Suppressor macrophage treated with lipopolysaccharide for 1 hour (primary cell): ENCODE data around the gene SLC32A1.

ENCODE experiments used
- DNase-seq, 3 donors: peaks; one replicate each; pipeline ENCODE4 v3.0.0-alpha.2; 2020 to 2022

Gene SLC32A1, protein sequence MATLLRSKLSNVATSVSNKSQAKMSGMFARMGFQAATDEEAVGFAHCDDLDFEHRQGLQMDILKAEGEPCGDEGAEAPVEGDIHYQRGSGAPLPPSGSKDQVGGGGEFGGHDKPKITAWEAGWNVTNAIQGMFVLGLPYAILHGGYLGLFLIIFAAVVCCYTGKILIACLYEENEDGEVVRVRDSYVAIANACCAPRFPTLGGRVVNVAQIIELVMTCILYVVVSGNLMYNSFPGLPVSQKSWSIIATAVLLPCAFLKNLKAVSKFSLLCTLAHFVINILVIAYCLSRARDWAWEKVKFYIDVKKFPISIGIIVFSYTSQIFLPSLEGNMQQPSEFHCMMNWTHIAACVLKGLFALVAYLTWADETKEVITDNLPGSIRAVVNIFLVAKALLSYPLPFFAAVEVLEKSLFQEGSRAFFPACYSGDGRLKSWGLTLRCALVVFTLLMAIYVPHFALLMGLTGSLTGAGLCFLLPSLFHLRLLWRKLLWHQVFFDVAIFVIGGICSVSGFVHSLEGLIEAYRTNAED

DNA sequence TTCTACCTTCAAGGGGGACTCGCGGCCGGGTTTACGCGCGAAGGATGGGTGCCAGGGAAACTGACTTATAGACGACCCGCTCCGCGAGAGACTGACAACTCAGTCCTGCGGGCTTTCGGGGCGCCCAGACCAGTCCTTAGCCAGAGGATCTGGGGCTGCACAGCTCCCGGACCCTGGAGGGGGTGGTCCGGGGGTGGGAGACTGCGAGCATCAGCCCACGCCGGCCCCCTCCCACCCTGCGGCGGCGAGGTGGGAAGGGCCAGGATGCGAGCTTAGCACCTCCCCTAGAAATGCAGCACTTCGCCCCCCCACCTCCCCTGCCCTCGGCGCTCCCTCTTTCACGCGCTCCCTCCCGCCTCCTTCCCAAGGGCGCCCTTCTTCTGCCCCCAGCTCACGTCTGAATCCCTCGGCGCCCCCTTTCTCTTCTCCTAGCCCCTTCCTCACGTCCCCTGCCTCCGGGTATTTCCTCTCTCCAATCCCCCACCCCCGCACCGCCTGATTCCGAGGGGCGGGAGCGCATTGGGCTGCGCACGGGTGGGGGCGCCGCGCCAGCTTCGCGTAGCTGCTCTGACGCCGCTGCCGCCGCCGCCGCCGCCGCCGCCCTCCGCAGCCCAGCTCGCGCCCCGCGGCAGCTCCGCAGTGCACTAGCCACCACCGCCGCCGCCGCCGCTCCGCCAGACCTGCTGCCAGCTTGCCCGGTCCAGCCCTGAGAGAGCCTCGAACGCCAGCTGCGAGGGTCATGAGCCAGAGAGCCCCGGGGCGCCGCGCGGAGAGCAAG is at the start of gene SLC32A1:
TSS of gene SLC32A1 (plus strand) at position 639 of the 778 bp plus-strand sequence. CDS start 239 bp downstream, outside the sequence.
- no peak for DNase-seq

DNA sequence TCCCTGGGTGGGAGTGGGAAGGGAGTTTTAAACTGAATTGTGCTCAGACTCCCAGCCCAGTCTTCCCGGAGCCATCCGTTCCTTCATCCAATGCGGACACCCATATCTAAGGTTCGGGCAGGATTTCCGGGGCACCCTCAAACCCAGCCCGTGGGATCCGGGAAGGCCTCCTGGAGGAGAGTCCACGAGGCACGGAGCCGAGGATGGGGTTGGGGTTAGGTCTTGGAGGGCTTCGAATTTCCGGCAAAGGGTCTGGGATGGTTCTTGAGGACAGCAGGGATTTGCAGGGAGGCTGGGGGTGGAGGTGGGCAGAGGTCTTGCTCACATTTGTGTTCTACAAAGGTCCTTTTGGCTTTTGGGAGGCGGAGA is 49.5 kb upstream of the SLC32A1 start:
- no peak for DNase-seq

DNA sequence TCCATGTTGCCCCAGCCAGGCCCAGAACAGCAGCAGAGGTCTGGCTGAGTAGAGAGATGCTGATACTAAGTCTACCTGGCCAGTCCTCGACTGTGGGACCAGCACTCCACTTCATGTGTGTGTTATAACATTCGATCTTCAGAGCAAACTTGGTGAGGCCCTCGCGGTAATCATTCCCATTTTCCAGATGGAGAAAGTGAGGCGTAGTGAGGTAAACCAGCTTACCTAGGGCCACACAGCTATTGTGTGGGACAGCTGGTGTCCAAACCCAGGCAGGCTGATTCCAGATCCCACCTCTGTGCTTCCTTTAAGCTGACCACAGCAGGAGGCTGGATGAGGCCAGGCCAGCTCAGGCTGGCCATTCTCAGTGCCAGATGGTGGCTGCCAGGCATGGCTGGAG is 47.7 kb upstream of the SLC32A1 start:
- DNase-seq = no peak

DNA sequence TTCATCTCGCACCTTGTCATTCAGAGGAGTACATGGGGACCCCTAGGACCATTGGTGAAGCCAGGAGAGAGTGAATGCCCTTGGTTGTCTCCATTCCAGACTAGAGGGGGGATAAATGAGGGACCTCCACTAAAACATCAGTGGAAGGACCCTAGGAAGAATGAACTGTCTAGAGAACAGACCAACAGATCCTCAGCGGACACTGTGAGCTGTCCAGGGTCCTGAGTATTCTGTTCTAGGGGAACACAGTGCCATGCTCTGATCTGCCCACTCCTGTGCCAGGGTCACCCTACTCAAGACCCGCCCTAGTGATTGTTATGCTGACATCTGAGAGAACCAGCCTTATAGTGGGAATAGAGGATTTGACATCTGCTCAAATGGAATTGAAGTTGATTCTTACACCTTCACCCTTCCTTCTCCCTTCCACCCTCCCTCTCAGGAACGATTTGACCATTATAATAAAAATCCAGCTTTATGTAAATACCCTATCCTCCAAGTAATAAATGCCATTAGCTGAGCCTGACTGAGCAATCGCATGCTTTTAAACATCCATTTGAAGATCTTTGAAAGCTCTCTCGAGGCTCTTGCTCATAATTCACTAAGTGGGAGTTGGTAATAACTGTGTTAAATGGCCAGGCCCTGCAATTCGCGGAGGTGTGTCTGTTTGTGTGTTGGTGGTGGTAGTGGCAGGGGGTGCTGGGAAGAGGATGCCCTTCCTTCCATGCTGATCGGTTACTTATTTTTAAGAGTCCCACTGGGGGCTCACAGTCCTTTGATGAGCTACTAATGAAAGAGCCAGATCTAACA is 43.6 kb upstream of the SLC32A1 start:
- DNase-seq = peak; percentile 31 to 65 (median 47)

DNA sequence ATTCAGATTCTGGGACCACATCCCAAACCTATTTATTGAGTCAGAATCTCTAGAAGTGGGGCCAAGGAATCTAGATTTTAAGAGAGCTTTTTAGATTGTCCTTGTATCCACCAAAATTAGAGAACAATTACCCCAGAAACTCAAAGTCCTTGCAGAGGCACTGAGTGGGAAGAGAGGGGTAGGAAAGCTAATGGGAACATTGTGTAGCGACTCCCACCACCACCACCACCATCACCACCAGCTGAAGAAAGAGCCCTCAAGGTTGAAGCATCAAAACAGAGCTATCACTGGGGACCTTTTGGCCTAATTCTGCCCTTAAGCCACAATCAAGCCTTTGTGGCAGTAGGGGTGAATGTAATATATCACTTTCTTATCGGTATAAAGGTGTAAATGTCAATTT is 39.0 kb upstream of the SLC32A1 start:
- no peak for DNase-seq

DNA sequence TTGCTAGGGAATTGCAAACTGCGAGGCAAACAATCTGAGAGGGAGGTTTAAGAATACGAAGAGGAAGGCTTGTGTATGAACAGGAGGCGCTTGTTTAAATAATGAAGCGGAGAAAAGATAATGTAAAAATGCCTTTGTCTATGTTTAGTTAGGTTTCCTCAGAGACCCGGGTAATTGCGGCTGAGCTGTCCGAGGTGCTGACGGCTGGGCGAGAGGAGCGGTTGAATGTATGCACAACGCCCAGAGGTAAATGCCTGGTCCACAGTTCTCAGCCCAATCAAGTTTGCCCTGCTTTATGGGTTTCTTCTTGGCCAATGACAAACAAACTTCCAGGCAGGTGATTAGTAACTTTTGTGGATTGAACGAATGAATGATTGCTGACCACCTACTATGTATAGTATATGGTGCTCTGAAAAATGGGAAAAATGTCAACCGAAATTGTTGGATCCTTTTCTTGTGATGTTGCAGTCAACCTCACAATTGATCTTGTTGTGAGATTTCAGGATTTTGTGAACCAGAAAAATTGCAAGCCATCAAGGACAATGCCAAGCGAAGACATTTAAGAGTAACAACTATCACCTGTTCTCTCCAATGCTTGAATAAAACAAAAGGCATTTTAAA is 38.3 kb upstream of the SLC32A1 start:
- peak; percentile 23 to 66 (median 47) for DNase-seq

DNA sequence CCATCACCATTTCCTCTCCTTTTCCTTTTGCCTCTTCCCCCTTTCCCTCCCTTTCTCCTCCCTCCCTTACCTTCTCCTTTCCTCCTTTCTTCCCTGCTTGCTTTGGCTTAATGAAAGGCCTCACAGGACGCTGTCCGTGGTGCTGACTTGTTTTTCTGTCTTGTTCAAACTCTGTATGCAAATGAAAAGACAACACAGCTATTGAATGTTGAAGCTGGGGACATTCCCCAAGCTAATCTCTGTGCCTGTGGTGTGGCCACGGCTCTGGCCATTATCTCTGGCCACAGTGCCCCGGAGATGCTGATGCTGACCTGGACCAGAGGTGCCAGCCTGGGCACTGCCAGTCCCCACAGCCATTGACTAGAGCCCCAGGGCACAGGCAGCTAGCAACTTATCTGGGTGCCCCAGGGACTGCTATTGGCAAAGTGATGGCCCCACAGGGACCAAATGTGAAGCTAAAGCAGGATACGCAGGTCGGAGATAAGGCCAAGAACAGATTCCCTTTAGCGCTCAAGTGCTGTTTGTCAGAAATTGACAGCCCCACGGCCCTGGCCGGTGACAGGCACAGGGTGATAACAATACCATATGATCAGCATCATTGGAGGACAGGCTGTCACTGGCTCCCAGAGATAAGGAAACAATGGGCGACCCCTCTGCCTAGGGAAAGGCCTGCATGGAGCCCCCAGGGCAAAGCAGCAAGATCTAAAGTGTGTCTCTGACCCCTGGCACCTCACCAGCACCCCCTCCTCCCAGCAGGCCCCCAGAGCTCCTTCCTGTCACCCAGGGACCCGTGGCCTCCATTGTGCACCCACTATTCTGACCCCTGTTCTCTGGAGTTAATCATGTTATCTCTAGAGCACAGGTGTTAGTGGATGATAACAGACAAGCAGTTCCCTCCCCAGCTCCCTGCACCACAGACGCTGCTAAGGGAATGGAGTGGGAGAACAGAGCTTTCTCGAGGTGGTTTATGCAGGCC is 31.6 kb upstream of the SLC32A1 start:
- peak; percentile 60 to 77 (median 69) for DNase-seq

DNA sequence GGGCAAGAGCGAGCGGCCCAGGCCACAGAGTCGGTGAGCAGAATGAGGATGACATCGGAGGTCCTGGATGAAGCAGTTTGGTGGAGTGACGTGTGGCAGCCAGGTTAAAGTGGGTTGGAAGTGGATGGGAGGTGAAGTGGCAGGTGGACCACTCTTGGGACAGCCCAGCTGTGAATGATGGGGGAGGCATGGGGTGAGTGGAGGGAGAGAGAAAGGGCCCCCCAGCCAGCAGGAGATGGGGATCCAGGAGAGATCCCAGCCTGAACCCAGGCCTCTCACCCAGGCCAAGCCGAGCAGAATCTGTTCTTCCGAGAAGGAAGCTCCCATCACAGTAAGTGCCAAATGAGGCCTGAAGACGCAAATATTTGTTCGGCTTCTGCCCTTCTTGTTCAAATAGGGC is 27.0 kb upstream of the SLC32A1 start:
- DNase-seq = no peak

DNA sequence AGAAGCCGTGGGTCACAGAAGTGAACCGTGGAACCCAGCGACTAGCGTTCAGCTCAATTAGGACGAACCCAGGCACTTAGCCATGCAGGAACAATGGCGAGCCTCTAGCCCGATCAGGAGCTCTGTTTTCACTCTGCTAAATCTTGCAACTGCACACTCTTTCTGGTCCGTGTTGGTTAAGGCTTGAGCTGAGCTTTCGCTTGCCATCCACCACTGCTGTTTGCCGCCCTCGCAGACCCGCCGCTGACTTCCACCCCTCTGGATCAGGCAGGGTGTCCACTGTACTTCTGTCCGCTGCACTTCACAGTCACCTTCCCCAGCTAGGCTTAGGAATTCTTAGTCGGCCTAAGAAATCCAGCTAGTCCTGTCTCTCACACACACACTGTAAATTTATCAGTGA is 25.7 kb upstream of the SLC32A1 start:
- DNase-seq = no peak

DNA sequence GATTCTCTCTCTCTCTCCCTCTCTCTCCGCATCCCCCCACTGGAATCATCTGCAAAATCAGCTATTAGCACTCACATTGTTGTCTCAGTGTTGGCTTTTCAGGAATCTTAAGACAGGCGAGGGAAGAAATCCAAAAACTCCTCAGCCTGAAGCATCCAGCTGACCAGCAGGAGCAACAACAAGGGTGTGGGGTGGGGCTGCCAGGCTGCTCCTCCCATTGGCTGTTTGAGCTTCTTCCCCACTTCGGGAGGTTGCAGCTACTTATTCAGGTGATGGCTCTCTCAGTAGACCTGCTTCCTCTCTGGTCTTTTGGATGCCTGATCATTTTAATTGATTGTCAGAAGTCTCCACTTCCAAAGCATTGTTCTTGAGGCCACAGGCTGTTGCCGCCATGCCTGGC is 24.1 kb upstream of the SLC32A1 start:
- no peak for DNase-seq

DNA sequence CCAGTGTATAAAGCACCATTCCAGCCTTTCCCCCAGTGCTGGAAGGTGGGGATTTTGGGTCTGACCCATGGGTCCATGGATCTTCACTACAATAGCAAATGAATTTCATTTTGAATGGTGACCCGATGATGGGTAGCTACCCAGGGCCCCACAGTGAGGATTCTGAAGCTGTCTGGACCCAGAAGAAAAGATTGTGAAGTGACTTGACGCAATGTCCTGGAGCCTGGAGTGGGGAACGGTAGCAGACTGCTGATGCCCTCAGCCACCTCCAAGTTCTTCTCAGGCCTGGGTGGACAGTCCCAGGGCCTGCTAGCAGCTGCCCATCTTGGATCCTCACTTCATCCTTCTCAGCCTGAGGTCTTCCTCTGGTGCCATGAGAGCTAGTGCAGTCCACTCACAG is 23.4 kb upstream of the SLC32A1 start:
- DNase-seq = no peak

DNA sequence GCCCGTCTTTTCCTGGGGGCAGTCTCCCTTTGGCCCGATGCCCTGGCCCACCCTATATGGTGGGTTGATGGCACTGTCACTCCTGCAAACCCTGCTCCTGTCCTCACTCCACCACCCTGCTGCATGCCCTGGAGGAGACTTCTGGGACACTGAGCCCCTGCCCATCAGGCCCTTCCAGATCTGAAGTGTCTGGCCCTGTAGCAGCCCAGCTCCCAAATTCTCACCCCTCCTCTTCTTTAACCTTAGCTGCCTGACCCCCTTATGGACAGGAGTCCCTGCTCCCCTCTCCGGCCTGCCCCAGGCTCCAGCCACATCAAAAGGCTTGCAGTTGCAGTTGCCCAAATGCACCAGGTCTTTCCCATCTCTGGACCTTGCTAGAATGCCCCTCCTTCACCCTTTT is 20.8 kb upstream of the SLC32A1 start:
- no peak for DNase-seq

DNA sequence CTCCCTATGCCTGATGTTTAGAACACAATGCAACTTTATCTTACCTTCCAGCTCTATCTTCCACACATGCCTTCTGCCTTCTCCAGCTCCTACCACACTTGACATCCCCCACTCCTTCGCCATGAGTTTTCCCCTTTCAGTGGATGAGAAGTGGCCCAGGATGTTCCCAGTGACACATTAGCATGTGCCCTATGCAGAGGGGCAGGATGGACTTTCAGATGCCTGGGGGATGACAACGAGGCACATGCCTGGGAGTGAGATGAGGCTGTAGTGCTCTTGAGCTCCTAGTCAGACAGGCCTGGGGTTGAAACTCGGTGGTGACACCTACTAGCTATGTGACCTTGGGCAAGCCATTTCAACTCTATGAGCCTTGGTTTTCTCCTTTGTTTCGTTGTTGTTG is 20.1 kb upstream of the SLC32A1 start:
- DNase-seq = no peak

DNA sequence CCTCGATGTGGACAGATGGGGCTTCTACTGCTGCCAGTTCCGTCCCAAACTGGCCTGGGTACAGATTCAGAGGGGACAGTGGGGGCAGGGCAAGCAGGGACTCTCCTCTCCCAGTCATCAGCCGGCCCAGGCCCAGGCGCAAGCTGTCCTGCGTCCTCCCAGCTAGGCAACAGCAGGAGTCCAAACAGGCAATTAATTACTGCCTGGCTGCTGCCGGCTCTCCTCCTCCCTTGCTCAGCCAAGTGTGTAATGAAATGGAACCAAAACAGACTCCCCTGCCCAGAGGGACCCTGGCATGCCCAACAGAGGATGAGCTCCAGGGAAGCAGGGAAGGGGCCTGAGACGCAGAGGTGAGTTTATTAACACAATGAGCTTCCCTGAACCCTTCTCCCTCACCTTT is 17.8 kb upstream of the SLC32A1 start:
- DNase-seq = no peak

DNA sequence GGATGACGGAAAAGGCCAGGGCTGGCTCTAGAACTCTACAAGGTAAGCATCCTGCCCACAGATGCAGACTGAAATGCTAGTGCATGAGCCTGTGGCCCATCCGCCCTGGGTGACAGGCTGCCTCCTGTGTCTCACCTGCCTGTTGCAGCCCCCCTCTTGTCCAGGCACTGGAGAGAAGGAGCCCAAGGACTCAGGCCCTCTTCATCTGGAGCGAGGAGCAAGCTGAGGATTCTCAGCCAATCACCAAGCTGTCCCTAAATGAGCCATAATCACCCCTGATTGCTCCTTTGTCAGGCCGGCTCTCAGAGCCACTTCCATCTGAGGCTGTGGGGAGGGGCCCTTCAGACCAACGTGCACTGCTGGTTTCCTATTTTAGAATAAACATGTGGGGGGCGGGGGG is 10.0 kb upstream of the SLC32A1 start:
- no peak for DNase-seq

DNA sequence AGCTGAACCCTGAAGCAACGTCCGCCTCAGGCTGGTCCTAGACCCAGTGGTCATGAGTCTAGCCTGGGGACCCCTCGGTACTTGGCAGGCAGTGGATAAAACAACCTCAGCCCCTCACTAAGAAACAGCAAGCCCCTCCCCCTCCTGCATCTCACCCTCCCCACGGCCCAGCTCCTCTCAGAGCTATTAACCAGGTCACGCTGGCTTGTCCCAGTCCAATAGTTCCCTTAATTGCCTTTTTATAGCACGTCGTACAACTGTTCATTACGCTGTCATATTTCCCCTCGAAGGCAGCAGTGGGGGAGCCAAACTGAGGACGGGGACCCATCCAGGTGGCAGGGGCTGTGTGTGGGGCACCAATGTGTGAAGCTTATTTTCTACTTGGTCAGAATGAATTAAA is 8.6 kb upstream of the SLC32A1 start:
- DNase-seq = no peak

DNA sequence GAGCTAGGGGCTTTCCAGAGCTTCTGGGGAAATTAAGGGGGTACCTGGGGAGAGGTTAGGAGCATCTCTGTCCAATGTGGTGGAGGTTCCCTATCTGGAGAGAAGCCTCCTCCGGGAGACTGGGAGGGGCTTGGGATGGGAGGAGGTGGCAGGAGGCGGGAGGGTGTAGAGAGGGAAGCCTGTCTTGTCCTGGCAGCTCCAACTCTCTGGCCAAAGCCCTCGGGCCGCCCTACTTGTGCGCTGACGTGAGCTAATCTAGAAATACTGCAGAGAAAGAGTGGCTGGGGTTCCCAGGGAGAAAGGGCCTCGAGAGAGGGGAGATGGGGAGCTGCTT is 1.6 kb upstream of the SLC32A1 start:
- DNase-seq = no peak

DNA sequence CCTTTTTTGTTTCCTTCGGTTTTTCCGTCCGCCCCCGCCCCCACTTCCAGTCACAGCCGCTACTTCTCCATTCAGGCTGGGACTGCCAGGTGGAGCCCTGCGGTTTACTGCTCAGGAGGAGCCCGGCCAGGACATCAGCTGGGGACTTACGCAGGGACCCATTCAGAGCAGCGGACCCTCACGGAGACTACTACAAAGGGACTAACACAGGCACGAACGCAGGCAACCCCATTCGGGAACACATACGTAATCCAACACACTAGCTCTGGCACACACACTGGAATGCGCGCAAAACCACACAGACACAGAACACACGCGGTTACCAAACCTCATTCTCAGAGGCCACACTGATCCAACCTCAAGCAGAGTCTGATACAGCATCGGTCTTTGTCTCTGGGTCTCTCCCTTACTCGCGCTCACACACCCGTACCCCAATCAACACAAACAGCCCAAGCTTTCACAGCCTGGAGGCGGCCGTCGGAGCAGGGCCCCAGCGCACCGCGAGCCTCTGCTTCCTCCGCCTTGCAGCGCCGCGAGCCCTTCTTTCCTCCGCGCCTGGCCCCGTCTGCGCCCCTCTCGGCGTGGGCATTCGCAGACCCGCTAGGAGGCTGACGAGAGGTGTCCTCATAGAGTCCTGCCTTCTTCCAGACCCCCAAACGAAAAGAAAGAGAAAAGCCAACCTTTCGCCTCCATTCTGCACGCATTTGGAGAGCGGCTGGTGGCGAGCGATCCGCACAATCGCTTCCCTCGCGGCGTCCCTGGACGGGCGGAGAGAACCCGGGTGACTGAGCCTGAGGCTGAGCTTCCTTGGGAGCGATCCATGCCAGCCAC is 1.1 kb upstream of the SLC32A1 start:
- DNase-seq = peak in 1 of 3 donors; percentile 36

DNA sequence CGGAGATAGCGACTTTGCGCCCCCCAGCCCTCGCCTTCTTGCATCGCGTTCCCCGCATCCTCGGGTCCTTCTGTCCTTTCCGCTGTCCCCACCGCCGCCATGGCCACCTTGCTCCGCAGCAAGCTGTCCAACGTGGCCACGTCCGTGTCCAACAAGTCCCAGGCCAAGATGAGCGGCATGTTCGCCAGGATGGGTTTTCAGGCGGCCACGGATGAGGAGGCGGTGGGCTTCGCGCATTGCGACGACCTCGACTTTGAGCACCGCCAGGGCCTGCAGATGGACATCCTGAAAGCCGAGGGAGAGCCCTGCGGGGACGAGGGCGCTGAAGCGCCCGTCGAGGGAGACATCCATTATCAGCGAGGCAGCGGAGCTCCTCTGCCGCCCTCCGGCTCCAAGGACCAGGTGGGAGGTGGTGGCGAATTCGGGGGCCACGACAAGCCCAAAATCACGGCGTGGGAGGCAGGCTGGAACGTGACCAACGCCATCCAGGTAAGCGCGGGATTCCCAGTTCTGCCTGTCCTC is 401 bp downstream of the SLC32A1 start:
- no peak for DNase-seq

DNA sequence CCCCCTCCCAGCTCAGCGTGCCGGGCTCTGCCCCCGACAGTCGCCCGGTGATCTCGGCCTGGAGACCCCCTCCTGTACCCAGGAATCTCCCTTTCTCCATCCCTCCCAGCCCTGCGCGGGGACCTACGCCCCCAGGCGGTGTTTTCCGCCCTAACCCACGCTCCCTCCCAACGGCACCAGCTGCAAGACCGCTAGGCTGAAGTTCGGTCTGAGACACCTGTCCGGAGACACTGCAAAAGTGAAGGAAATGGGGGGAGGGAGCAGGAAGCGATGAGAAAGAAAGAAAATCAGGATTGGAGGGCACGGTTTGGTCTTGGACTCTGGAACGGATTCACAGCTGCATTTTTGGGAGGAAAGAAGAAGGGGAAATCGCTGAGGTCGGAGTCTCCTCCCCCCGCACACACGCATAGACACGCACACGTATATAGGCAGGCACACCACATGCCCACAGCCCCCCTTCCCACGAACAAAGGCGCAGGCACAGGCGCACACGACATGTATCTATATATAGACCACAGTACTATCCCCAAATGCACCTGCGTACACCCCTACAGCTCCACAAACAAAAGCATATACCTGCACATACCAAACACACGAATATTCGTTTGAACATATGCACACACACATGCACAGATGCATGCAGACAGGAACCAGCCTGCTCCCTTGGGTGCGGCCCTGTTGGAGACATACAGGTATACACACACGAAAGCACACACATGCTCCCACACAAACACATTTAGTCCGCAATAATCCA is 1.0 kb downstream of the SLC32A1 start:
- no peak for DNase-seq
